Liver (tissue), 3 donors: ENCODE data around the gene PPM1G.
A peak's percentile ranks its signal among the peaks of the same experiment; 100 is the strongest.

Experiments
- EGR1 ChIP-seq, 2 donors: IDR thresholded peaks; 2 replicates each; pipeline ENCODE4 v1.6.1; 2016 to 2018; ENCODE audit warnings: antibody characterized with exemption in 2 of 2, low read depth in 2 of 2
- GABPA ChIP-seq, 2 donors: IDR thresholded peaks in 1 of 2; conservative IDR thresholded peaks in 1 of 2; 2 replicates each; pipeline ENCODE4 v1.6.1; 2016; ENCODE audit warnings: antibody characterized with exemption in 2 of 2, mild to moderate bottlenecking in 1 of 2, moderate library complexity in 1 of 2
- HNF4A ChIP-seq, 2 donors: conservative IDR thresholded peaks; 2 replicates each; pipeline ENCODE4 v1.6.1; 2016; ENCODE audit warnings: antibody characterized with exemption in 2 of 2, mild to moderate bottlenecking in 2 of 2
- JUND ChIP-seq, 2 donors: IDR thresholded peaks; 2 replicates each; pipeline ENCODE4 v1.6.1; 2016; ENCODE audit warnings: antibody characterized with exemption in 2 of 2
- NR2F2 ChIP-seq: IDR thresholded peaks from 2 replicates; pipeline ENCODE4 v1.6.1; 2016; ENCODE audit warnings: antibody characterized with exemption
- RAD21 ChIP-seq, 2 donors: IDR thresholded peaks; 2 replicates each; pipeline ENCODE4 v1.6.1; 2016; ENCODE audit warnings: antibody characterized with exemption in 2 of 2, mild to moderate bottlenecking in 2 of 2
- SP1 ChIP-seq: IDR thresholded peaks from 2 replicates; pipeline ENCODE4 v1.6.1; 2018; ENCODE audit warnings: antibody characterized with exemption, mild to moderate bottlenecking
- TAF1 ChIP-seq: conservative IDR thresholded peaks from 2 replicates; pipeline ENCODE4 v1.6.1; 2016; ENCODE audit warnings: antibody characterized with exemption, mild to moderate bottlenecking
- YY1 ChIP-seq: IDR thresholded peaks from 2 replicates; pipeline ENCODE4 v1.6.1; 2016; ENCODE audit warnings: antibody characterized with exemption, mild to moderate bottlenecking
- TF ChIP-seq, protein P1 (sequence below): fragments of 150-350 bp; IDR thresholded peaks from 2 replicates; pipeline ENCODE4 v1.5.1; 2017; ENCODE audit warnings: improper control_type of control experiment, low read depth, low read length; ENCODE audit not compliant: missing input control
- TF ChIP-seq, protein P2 (sequence below): IDR thresholded peaks from 2 replicates; pipeline ENCODE4 v1.6.1; 2016; ENCODE audit warnings: antibody characterized with exemption
- TF ChIP-seq, protein P3 (sequence below): IDR thresholded peaks from 2 replicates; pipeline ENCODE4 v1.6.1; 2016; ENCODE audit warnings: antibody characterized with exemption, mild to moderate bottlenecking
- TF ChIP-seq, protein P4 (sequence below): IDR thresholded peaks from 2 replicates; pipeline ENCODE4 v1.6.1; 2016; ENCODE audit warnings: antibody characterized with exemption
- donor health status: healthy.
- donor health status: healthy.

DNA sequence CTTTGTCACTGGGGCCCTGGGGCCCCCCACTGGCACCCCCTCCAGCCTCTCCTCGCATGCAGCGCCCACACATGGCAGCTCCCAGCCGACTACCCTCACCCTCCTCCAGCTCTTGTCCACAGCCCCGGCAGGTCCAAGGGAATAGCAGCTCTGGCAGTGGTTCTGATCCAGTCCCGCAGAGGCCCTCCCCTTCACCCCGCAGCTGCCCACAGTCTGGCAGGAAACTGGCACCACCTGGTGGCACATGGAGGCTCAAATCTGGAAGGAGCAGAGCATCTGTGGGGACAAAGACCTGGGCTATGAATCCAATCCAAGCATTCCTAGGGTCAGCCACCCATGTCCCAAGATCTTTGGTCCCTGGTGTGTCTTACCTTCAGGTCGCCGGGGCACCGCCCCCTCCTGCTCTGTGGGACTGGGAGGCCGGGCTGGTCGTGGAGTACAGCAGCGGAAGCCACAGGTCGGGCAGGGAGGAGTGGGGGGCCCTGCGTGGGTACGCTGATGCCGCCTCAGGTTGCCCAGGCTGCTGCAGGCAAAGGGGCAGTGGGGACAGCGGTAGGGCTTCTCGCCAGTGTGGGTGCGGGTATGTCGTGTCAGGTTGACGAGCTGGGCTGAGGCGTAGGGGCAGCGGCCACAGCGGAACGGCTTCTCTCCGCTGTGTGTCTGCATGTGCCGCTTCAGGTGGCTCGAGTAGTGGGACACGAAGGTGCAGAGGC lies 31.1 kb downstream of the PPM1G start:
- TF ChIP-seq, protein P1, sequence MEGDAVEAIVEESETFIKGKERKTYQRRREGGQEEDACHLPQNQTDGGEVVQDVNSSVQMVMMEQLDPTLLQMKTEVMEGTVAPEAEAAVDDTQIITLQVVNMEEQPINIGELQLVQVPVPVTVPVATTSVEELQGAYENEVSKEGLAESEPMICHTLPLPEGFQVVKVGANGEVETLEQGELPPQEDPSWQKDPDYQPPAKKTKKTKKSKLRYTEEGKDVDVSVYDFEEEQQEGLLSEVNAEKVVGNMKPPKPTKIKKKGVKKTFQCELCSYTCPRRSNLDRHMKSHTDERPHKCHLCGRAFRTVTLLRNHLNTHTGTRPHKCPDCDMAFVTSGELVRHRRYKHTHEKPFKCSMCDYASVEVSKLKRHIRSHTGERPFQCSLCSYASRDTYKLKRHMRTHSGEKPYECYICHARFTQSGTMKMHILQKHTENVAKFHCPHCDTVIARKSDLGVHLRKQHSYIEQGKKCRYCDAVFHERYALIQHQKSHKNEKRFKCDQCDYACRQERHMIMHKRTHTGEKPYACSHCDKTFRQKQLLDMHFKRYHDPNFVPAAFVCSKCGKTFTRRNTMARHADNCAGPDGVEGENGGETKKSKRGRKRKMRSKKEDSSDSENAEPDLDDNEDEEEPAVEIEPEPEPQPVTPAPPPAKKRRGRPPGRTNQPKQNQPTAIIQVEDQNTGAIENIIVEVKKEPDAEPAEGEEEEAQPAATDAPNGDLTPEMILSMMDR = peak; percentile 13
- TF ChIP-seq YY1 (no peak), JUND (IDR thresholded peaks at IDR 0.05) (no peak), TAF1 (no peak), RAD21 (IDR thresholded peaks at IDR 0.05) (peak; percentile 37 to 60), SP1 (no peak), NR2F2 (no peak), HNF4A (conservative IDR thresholded peaks at IDR 0.05) (no peak), GABPA (IDR thresholded peaks at IDR 0.05 in 1 of 2, conservative IDR thresholded peaks at IDR 0.05 in 1 of 2) (no peak), EGR1 (IDR thresholded peaks at IDR 0.05; ENCODE audit: low read depth in 2 of 2) (no peak)
- TF ChIP-seq, protein P2, sequence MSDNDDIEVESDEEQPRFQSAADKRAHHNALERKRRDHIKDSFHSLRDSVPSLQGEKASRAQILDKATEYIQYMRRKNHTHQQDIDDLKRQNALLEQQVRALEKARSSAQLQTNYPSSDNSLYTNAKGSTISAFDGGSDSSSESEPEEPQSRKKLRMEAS = no peak
- TF ChIP-seq, protein P3, sequence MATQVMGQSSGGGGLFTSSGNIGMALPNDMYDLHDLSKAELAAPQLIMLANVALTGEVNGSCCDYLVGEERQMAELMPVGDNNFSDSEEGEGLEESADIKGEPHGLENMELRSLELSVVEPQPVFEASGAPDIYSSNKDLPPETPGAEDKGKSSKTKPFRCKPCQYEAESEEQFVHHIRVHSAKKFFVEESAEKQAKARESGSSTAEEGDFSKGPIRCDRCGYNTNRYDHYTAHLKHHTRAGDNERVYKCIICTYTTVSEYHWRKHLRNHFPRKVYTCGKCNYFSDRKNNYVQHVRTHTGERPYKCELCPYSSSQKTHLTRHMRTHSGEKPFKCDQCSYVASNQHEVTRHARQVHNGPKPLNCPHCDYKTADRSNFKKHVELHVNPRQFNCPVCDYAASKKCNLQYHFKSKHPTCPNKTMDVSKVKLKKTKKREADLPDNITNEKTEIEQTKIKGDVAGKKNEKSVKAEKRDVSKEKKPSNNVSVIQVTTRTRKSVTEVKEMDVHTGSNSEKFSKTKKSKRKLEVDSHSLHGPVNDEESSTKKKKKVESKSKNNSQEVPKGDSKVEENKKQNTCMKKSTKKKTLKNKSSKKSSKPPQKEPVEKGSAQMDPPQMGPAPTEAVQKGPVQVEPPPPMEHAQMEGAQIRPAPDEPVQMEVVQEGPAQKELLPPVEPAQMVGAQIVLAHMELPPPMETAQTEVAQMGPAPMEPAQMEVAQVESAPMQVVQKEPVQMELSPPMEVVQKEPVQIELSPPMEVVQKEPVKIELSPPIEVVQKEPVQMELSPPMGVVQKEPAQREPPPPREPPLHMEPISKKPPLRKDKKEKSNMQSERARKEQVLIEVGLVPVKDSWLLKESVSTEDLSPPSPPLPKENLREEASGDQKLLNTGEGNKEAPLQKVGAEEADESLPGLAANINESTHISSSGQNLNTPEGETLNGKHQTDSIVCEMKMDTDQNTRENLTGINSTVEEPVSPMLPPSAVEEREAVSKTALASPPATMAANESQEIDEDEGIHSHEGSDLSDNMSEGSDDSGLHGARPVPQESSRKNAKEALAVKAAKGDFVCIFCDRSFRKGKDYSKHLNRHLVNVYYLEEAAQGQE = no peak
- TF ChIP-seq, protein P4, sequence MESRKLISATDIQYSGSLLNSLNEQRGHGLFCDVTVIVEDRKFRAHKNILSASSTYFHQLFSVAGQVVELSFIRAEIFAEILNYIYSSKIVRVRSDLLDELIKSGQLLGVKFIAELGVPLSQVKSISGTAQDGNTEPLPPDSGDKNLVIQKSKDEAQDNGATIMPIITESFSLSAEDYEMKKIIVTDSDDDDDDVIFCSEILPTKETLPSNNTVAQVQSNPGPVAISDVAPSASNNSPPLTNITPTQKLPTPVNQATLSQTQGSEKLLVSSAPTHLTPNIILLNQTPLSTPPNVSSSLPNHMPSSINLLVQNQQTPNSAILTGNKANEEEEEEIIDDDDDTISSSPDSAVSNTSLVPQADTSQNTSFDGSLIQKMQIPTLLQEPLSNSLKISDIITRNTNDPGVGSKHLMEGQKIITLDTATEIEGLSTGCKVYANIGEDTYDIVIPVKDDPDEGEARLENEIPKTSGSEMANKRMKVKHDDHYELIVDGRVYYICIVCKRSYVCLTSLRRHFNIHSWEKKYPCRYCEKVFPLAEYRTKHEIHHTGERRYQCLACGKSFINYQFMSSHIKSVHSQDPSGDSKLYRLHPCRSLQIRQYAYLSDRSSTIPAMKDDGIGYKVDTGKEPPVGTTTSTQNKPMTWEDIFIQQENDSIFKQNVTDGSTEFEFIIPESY = no peak
